HG02870 (cell line): Measurements from ENCODE around the gene ABCA3.
"Not testable (repeated sequence)": the region's sequence is repeated elsewhere in the genome, so short reads cannot be mapped to it uniquely, and the experiment has no call there.

Experiments used
- ATAC-seq: cut with Tn5 transposase; IDR thresholded peaks from one replicate; pipeline ENCODE4 v1.9.1; 2021; ENCODE audit warnings: mild to moderate bottlenecking, moderate library complexity; ENCODE audit not compliant: unreplicated experiment

The ABCA3 gene

GRCh38 chr16:2282866-2283555 lies 57.5 kb downstream of the ABCA3 start:
- ATAC-seq, result no peak

GRCh38 chr16:2282262-2282661 lies 58.3 kb downstream of the ABCA3 start:
- ATAC-seq, result no peak

- ATAC-seq, result no peak
Observed at GRCh38 chr16:2280981-2281542, 59.5 kb downstream of the ABCA3 start.

GRCh38 chr16:2280461-2280860 lies 60.1 kb downstream of the ABCA3 start:
- ATAC-seq, result no peak

- ATAC-seq, result no peak
Observed at GRCh38 chr16:2278956-2279800, 61.4 kb downstream of the ABCA3 start.

GRCh38 chr16:2278272-2278608 lies 62.3 kb downstream of the ABCA3 start:
- no peak for ATAC-seq

- ATAC-seq, result no peak
Observed at GRCh38 chr16:2277466-2278271, 62.9 kb downstream of the ABCA3 start.

GRCh38 chr16:2276368-2277195 lies 63.9 kb downstream of the ABCA3 start:
- no peak for ATAC-seq

- no peak for ATAC-seq
Observed at GRCh38 chr16:2275476-2276367, 64.8 kb downstream of the ABCA3 start.

GRCh38 chr16:2273931-2274330 lies 66.6 kb downstream of the ABCA3 start:
- no peak for ATAC-seq

- ATAC-seq, result no peak
Observed at GRCh38 chr16:2273484-2273883, 67.0 kb downstream of the ABCA3 start.

GRCh38 chr16:2271848-2272461 lies 68.6 kb downstream of the ABCA3 start:
- ATAC-seq, result no peak

- ATAC-seq, result no peak
Observed at GRCh38 chr16:2270588-2271470, 69.7 kb downstream of the ABCA3 start.

GRCh38 chr16:2270070-2270462 lies 70.5 kb downstream of the ABCA3 start:
- ATAC-seq, result no peak

GRCh38 chr16:2267913-2268666 lies 72.4 kb downstream of the ABCA3 start, which contains the start of gene RNPS1:
TSS of gene RNPS1 (minus strand) at chr16:2268126. CDS start at chr16:2264643, 3,483 bp downstream.
- ATAC-seq, result peak; percentile 74

GRCh38 chr16:2267505-2267912 lies 73.0 kb downstream of the ABCA3 start:
- ATAC-seq, result peak; percentile 46

- not testable (repeated sequence) for ATAC-seq
Observed at GRCh38 chr16:2266887-2267286, 73.6 kb downstream of the ABCA3 start.
